HG03575 (cell line): ENCODE measurements around the gene RPUSD4.
"Not testable (repeated sequence)": the region's sequence is repeated elsewhere in the genome, so short reads cannot be mapped to it uniquely, and the experiment has no call there.

ENCODE experiments used
- ATAC-seq: cut with Tn5 transposase; IDR thresholded peaks from one replicate; pipeline ENCODE4 v1.9.1; 2021; ENCODE audit not compliant: unreplicated experiment, insufficient number of reproducible peaks, low FRiP score; ENCODE audit errors: extremely low read depth

Gene RPUSD4, protein sequence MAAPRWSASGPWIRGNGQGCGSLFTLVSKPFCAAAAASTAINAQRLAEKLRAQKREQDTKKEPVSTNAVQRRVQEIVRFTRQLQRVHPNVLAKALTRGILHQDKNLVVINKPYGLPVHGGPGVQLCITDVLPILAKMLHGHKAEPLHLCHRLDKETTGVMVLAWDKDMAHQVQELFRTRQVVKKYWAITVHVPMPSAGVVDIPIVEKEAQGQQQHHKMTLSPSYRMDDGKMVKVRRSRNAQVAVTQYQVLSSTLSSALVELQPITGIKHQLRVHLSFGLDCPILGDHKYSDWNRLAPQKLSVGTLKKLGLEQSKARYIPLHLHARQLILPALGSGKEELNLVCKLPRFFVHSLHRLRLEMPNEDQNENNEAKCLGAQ

DNA sequence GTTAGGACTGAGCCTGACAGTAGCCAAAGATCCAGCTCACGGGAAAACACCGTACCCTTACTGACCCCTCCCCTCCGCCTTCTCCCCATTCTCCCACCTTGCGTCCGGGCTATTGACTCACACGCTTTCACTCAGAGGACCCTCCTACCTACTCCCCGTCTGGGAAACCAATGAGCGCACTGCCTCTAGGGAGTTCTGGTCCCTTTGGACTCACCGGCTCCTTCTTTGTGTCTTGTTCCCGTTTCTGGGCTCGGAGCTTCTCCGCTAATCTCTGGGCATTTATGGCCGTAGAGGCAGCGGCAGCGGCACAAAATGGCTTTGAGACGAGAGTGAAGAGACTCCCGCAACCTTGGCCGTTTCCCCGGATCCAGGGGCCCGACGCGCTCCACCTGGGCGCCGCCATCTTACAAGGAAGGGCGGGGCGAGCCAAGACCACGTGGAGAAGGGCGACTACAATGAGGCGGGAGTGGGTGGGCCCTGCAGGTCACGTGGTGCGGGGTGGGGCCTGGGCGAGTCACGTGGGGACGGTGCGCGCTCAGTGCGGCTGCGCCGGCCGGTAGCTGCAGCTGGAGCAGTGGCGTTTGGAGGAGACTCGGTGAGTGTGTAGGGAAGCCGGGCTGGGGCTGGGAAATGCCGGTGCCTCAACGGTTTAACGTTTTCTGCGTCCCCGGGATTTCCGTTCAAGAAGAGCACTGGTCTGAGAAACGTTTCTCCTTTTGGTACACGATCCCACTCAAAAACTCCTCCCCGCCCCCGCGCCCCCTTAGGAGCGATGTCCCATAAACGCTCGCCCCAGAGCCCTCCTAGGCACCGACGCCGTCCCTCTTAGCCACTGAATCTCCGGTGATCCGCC is at the start of gene RPUSD4, which contains the start of gene FAM118B:
Gene RPUSD4, minus strand, starts transcription at position 415 of the 853 bp plus-strand sequence. Its CDS starts 12 bp downstream, at position 403.
Gene FAM118B, plus strand, starts transcription at position 547 of the 853 bp plus-strand sequence. CDS start 23,220 bp downstream, outside the sequence.
- peak; percentile 70 for ATAC-seq

DNA sequence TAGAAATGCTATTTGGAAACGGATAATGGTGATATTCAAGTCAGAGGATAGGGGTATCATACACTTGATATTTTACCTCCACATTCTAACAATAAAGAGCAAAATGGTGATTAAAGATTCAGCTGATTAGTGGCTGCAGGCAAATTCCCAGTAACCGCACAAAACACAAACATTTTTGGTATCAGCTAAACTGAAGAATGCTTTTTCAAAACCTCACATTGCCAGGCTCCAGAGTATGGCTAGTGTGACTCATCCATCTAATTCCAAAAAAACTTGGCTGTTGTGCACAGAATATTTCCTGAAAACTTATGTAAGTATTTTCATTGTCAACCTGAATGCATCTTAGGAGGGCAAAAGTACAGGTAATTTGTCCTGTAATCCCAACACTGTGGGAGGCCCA is 46.3 kb upstream of the RPUSD4 start:
- ATAC-seq, result no peak

DNA sequence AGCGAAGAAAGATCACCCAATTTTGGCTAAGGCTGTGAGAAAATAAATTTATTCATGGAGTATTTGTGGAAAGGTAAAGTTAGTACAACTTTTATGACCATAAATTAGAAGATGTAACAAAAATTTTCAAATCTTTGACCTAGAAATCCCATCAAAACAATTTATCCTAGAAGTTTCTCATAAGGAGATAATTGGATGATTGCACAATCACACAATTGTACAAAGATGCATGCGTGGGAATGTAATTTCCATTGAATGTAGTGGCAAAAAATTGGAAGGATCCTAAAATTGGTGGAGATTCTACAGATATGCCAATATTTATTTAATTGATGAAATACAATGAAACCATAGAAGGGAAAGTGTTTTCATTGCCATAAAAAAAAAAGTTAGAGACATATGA is 45.7 kb upstream of the RPUSD4 start:
- no peak for ATAC-seq

DNA sequence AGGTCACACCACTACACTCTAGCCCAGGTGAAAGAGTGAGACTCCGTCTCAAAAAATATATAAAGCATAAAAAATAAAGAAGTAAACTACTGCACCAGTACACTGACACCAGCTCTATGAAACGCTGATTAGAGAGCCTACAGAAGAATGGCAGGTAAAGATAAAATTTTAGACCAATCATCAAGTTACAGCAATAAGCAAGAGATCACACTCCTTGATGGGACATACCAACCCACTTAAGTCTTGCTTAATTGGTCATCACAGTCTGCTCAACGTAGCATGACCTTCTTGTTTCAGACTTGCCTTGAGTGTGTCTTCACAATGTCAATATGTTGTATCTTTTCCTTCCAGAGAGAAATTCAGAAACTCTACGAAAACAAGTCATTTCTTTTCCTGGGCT is 44.8 kb upstream of the RPUSD4 start:
- ATAC-seq, result no peak

DNA sequence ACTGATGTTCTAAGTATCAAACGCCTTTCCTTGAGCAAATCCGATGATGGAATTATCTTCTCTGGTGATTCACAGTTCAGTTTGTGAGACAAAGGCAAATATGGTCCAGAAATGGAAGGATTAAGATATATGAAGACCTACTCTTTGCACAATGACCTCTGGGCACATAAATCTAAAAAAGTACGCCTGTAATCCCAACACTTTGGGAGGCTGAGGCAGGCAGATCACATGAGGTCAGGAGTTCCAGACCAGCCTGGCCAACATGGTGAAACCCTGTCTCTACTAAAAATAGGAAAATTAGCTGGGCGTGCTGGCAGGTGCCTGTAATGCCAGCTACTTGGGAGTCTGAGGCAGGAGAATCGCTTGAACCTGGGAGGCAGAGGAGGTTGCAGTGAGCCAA is 44.1 kb upstream of the RPUSD4 start:
- ATAC-seq, result not testable (repeated sequence)

DNA sequence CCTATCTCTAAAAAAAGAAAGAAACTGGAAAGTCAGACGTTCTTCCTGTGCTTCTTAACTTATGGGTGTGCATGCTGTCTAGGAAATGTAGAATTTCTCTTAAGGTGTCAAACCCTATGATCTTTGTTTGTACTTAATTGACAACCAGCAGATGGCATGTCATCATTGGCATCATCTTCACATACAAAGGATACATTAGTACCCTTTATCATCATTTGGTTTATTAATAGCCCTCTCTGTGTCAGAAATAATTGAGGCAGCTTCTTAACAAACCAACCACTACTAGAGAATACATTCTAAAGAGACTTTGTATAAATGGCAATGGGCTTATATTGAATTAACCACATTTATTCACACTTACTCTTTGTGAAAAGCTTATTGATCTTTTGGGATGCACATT is 43.4 kb upstream of the RPUSD4 start:
- ATAC-seq, result no peak

DNA sequence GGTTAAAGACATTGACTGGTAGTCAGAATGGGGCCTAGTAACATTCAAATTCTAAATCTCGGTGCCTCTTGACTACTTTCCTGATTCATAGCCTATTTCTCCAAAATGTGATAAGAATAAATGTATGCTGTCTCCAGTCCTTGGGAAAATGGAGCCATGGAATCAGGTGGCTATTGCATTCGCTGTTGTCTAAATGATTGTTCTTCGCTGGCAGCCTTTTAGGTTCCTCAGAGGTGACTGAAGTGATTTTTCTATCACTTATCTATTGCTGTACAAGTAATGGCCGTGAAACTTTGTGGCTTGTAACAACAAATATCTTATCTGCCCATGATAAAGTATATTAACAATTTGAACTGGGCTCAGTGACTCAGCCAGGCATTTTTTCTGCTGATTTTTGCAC is 41.8 kb upstream of the RPUSD4 start:
- no peak for ATAC-seq

DNA sequence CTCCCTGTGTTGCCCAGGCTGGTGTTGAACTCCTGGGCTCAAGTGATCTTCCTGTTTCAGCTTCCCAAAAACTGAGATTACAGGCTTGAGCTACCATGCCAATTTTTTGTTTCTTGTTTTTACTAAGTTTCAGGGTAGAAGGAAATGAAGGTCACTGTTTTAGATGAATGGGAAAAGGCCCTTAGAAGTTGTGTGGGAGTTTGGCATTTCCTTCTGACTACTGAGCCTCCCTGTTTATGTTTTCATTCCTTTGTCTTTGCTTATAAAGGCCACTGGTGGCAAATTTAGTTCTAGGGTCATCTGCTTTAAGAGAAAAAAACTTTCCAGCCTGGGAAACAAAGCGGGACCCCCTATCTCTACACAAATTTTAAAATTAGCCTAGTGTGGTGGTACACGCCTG is 35.2 kb upstream of the RPUSD4 start:
- ATAC-seq, result no peak

DNA sequence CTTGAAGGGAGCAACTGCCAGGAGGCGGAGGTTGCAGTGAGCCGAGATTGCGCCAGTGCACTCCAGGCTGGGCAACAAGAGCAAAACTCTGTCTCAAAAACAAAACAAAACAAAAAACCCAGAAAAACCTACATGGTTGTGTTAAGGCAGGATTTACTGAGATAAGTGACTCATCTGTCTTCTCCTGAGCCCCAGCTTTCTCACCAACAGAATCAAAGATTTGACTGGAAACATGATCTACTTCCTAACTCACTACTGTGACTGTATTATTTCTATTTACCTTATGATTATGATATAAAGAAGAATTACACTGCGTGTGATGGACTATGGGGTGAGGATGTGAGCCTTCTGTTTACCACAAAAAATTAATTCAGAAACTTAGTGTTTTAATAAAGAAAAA is 21.9 kb upstream of the RPUSD4 start:
- no peak for ATAC-seq

DNA sequence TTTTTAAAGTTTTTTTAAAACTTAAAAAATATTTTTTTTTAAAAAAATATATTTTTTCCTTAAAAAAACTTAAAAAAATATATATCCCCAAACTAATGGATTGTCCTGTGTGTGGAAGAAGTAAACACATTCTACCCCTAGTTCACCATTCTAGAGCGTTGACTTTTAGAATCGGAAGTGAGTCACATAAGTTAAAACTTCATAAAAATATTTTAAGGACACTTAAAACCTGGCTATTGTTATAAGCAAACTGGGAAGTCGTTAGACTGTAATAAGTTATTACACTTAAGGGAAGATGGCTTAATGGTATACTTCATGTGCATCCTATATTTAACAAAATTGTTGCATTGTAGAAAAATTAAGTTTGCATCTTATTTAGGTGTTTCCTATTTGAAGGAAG is 21.2 kb upstream of the RPUSD4 start:
- no peak for ATAC-seq

DNA sequence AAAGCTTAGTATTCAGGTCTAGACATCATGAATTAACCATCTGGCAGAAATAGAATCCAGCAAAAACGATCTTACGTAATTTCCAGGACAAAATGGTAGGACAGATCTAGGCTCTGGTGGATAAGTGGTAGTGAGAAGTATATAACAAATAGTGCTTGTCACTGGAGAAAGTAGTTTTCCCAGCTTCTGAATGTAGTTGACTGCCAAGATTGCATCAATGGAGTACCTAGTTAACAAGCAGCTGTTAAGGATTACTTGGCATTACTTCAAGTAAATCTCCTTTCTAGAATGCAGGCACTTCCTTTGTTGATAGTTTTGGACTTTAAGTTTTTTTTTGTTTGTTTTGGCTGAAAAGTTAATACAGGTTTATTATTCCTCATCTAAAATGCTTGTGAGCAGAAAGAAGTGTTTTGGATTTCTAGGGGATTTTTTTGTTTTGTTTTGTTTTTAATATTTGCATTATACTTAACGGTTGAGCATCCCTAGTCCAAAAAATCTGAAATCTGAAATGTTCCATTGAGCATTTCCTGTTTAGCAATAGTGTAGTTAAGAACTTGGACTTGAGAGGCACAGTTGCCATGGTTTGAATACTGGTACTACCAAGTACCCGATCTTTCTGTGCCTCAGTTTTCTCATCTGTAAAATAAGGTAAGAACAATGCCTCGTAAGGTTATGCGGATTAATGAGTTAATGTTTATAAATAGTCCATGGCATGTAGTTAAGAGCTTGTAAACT is 20.4 kb upstream of the RPUSD4 start:
- ATAC-seq, result no peak

DNA sequence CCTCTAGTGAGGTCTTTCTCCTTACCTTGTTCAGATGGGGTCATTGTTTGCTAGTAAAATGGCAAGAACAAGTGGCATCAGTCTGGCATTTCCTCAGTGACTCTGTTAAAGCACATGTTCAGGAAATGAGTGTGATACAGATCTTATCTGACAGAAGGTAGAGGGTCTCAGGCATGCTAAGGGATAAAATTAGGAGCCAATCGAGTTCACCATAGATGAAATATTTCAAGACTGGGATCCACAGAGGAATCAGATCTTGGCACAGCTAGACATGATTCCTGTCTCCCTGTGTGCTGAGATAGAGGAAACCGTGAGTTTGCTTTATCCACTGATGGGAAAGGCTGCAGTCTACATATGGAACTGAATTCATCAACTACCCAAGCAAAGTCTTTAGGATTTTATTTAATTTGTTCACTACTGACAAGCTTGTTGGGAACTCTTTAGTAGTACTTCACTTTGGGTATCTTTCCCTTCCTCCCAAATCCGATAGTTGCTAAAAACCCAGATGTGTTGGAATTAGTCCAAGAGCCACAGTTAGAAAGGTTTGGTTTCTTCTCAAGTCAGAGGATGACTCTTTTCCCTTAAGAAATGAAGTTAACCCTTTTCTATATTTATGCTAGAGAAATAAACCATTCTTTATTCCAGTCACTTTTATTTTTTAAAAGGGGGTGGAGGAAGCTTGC is 18.5 kb upstream of the RPUSD4 start:
- no peak for ATAC-seq

DNA sequence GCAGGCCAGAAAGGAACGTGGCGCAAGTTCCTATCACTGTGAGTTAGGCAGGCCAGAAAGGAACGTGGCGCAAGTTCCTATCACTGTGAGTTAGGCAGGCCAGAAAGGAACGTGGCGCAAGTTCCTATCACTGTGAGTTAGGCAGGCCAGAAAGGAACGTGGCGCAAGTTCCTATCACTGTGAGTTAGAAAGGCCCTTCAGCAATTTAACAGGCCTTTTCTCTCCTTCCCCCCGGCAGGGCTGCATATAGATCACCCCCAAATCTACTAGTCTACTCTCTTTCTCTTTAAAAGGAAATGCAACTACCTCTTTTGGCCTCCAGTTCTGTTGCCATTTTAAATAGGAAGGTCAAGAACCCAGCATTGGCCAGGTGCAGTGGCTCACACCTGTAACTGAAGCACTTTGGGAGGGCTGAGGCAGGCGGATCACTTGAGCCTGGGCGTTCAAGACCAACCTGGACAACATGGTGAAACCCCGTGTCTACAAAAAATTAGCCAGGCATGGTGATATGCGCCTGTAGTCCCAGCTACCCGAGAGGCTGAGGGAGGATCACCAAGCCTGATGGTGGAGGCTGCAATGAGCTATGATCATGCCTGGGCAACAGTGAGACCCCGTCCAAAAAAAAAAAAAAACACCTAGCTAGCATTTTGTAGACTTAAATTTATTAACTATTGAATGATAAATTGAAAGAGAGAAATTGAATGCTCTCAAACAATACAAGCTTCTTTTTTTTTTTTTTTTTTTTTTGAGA is 15.1 kb upstream of the RPUSD4 start:
- no peak for ATAC-seq

DNA sequence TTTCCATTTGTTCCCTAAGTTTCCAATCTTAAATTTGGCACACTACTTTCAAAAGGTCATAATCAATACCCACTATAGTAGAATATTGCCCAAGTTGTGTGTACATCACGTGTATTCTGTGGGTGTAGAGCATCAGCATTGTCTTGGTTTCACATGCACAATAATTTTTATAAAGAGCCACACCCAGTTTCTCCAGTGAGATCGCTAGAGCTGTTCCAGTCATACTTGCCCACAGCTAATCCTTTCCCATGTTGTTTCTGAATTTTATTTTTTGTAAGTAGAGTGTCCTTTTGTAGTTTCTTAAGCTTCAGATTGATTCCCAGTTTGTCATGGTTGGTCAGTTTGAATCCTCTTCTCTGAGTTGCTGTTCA is 13.8 kb upstream of the RPUSD4 start:
- ATAC-seq, result no peak

DNA sequence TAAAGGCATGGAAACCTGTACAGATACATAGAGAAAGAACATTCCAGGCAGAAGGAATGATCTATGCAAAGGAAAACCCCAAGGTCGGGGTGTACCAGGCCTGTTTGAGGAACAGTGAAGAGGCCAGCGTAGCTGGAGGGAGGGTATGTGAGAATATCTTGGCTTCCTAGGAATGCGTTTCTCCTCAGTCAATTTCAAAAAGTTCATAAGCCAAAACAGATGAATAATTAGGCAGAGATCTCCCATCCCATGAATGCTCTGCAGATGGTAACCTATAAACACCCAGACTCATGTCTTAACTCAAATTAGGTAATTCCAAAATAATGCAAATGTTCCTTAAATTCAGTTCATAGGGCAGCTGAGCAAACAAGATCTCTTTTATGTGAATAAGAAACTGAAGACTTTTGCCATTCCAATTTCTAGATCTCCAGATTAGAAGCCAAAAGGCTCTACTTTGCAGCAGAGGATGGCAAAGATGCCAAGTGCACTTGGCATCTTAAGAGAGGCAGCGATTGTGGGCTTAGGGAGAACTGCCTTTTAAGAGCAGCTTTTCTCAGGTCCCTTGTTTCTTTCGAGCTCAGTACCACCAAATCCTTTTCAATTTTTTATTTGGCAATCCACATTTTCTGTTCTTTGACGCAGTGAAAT is 13.3 kb upstream of the RPUSD4 start:
- no peak for ATAC-seq

DNA sequence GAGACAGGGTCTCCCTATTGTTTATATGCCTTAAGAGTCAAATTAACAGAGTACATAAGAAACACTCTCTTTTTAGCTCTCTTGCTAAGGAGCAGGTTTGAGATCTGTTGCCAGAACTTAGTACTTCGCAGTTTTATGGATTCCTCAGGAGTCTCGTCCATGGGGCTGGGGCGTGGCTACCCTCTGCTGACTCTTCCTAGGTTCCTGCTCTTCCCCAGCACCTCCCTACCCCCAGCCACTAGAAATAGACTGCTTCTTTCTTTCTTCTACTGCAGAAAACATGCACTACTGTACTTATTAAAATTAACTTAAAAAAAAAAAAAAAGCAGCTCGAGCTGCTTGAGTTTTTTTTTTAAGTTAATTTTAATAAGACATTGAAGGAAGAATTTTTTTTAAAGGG is 8.1 kb upstream of the RPUSD4 start:
- ATAC-seq, result no peak

DNA sequence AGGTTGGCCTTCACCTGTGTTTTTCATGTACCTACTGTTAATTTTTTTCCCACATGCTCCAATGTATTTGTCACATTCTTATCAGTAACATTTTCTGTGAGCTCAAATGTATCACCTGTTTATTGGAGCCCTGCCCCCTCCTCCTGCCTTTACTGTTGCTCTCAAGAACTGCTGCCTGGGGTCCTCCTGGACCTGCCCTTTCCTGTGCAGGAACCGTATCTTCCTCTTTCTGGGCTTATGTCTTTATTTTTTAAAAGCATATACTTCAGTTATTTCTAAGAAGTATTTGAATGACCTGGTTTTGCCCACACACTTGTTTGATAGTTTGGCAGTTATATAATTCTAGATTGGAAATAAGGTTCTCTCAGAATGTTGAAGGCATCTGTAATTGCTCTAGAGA is 6.0 kb upstream of the RPUSD4 start:
- no peak for ATAC-seq
